Measurements from ENCODE around the gene TTC1. TPM values are rescaled to one million over a fixed set of nuclear protein-coding genes. Genes with fewer than 3 reads are reported as not detected.
"Not testable (repeated sequence)": the region's sequence is repeated elsewhere in the genome, so short reads cannot be mapped to it uniquely, and the experiment has no call there.

The TTC1 gene
- 48.2 TPM for polyA plus RNA-seq (ENCODE audit: insufficient read length)

- peak; percentile 100 for DNase-seq (ENCODE audit: low read depth)
Measured at GRCh38 chr5:160008877-160009590, at the start of gene TTC1. Gene TTC1, plus strand, starts transcription at chr5:160009139. Its CDS starts 1,390 bp downstream, at chr5:160010529.

GRCh38 chr5:159961176-159962160 is 47.5 kb upstream of the TTC1 start:
- no peak for DNase-seq (ENCODE audit: low read depth)

GRCh38 chr5:159962214-159962613 is 46.7 kb upstream of the TTC1 start:
- no peak for DNase-seq (ENCODE audit: low read depth)

GRCh38 chr5:159963935-159964334 is 45.0 kb upstream of the TTC1 start:
- DNase-seq (ENCODE audit: low read depth) = no peak

GRCh38 chr5:159965031-159965837 is 43.7 kb upstream of the TTC1 start:
- DNase-seq (ENCODE audit: low read depth) = no peak

- not testable (repeated sequence) for DNase-seq (ENCODE audit: low read depth)
Measured at GRCh38 chr5:159965838-159966128, 43.2 kb upstream of the TTC1 start.

GRCh38 chr5:159969966-159970365 is 39.0 kb upstream of the TTC1 start:
- DNase-seq (ENCODE audit: low read depth) = no peak

- DNase-seq (ENCODE audit: low read depth) = no peak
Measured at GRCh38 chr5:159971038-159971437, 37.9 kb upstream of the TTC1 start.

- no peak for DNase-seq (ENCODE audit: low read depth)
Measured at GRCh38 chr5:159971514-159971913, 37.4 kb upstream of the TTC1 start.

- no peak for DNase-seq (ENCODE audit: low read depth)
Measured at GRCh38 chr5:159971931-159972461, 36.9 kb upstream of the TTC1 start.

GRCh38 chr5:159972538-159973362 is 36.2 kb upstream of the TTC1 start:
- no peak for DNase-seq (ENCODE audit: low read depth)

GRCh38 chr5:159975462-159976019 is 33.4 kb upstream of the TTC1 start:
- no peak for DNase-seq (ENCODE audit: low read depth)

- no peak for DNase-seq (ENCODE audit: low read depth)
Measured at GRCh38 chr5:159976921-159977320, 32.0 kb upstream of the TTC1 start.

GRCh38 chr5:159978358-159978757 is 30.6 kb upstream of the TTC1 start:
- no peak for DNase-seq (ENCODE audit: low read depth)

GRCh38 chr5:159982421-159983173 is 26.3 kb upstream of the TTC1 start:
- no peak for DNase-seq (ENCODE audit: low read depth)

- no peak for DNase-seq (ENCODE audit: low read depth)
Measured at GRCh38 chr5:159987031-159987674, 21.8 kb upstream of the TTC1 start.

- DNase-seq (ENCODE audit: low read depth) = no peak
Measured at GRCh38 chr5:159990506-159990905, 18.4 kb upstream of the TTC1 start.

- no peak for DNase-seq (ENCODE audit: low read depth)
Measured at GRCh38 chr5:159992566-159992965, 16.4 kb upstream of the TTC1 start.

- no peak for DNase-seq (ENCODE audit: low read depth)
Measured at GRCh38 chr5:159993194-159993593, 15.7 kb upstream of the TTC1 start.
